Heart left ventricle (tissue), 16 donors: ENCODE results near the gene SGCE. TPM values are rescaled to one million over a fixed set of nuclear protein-coding genes. Genes with fewer than 3 reads are reported as not detected.

Experiments used
- ATAC-seq, 4 donors: fragments of 200-7000 bp; cut with Tn5 transposase; one replicate each; pipeline ENCODE4 v1.9.1; 2020 to 2022; ENCODE audit warnings: moderate library complexity in 4 of 4, mild to moderate bottlenecking in 3 of 4, moderate number of reproducible peaks in 1 of 4
- DNase-seq, 5 donors: peaks; one replicate each; pipeline ENCODE4 v3.0.0-alpha.2; 2020
- H3K27ac ChIP-seq, 12 donors: fragments of 200-600 bp; sonication (generic) in 4 of 12; one replicate each; pipeline versions ENCODE4 v1.5.0 to v1.8.0; 2016 to 2022; ENCODE audit warnings: mild to moderate bottlenecking in 2 of 12
- H3K27me3 ChIP-seq, 9 donors: fragments of 200-600 bp; sonication (generic) in 2 of 9; one replicate each; pipeline versions ENCODE4 v1.5.1 to v1.8.0; 2016 to 2022; ENCODE audit warnings: mild to moderate bottlenecking in 3 of 9
- H3K36me3 ChIP-seq, 9 donors: fragments of 200-600 bp; sonication (generic) in 2 of 9; one replicate each; pipeline versions ENCODE4 v1.5.0 to v1.8.0; 2018 to 2022; ENCODE audit warnings: mild to moderate bottlenecking in 2 of 9
- H3K4me1 ChIP-seq, 12 donors: fragments of 200-600 bp; sonication (generic) in 4 of 12; one replicate each; pipeline versions ENCODE4 v1.5.0 to v1.8.0; 2016 to 2022; ENCODE audit warnings: mild to moderate bottlenecking in 3 of 12
- H3K4me3 ChIP-seq, 12 donors: fragments of 200-600 bp; sonication (generic) in 4 of 12; one replicate each; pipeline versions ENCODE4 v1.5.0 to v1.8.0; 2017 to 2022; ENCODE audit warnings: mild to moderate bottlenecking in 9 of 12, moderate library complexity in 4 of 12
- H3K9me3 ChIP-seq, 12 donors: fragments of 200-600 bp; sonication (generic) in 4 of 12; one replicate each; pipeline versions ENCODE4 v1.5.0 to v1.8.0; 2016 to 2022; ENCODE audit warnings: mild to moderate bottlenecking in 1 of 12
- POLR2A ChIP-seq, 2 donors: fragments of 450-650 bp; IDR thresholded peaks; one replicate each; pipeline ENCODE4 v1.6.1; 2017; ENCODE audit warnings: antibody characterized with exemption in 2 of 2, mild to moderate bottlenecking in 2 of 2, moderate library complexity in 2 of 2
- WGBS, 4 donors: extraction: QIAGEN DNeasy Blood & Tissue Kit in 2 of 4; methylation state at CpG; one replicate each; pipeline versions ENCODE4 v1.1.5 to v1.1.7; 2013 to 2018; 5-methylcytosine and 5-hydroxymethylcytosine counted together
- intact Hi-C, 10 donors: fragments of 100-400 bp; cut with DNase I; formaldehyde crosslinking; loops; one replicate each; pipeline versions ENCODE4 v1.11.1 to v1.14.2; 2022
- polyA plus RNA-seq, 2 donors: library from polyadenylated mRNA; stranded (reverse); fragments of 200-250 nt; gene quantifications; one replicate each; pipeline ENCODE4 v1.2.3, GENCODE V29; 2013
- total RNA-seq, 9 donors: library from RNA; depleted of rRNA in 2 of 9; stranded (reverse); fragments of >200 nt in 2 of 9; fragmentation: NEBNext Ultra II Directional in 3 of 9; extraction: Animal tissue kit (Norgen Biotek cat#: 25700) in 3 of 9; gene quantifications; one replicate each; pipeline versions ENCODE4 v1.1.0 to v1.2.4, GENCODE V29; 2016 to 2023
- TF ChIP-seq, protein P1 (sequence below), 12 donors: fragments of 200-600 bp; sonication (generic) in 4 of 12; IDR thresholded peaks; one replicate each; pipeline versions ENCODE4 v1.5.0 to v1.8.0; 2018 to 2022; ENCODE audit warnings: antibody characterized with exemption in 12 of 12, mild to moderate bottlenecking in 5 of 12
- donor health status: ischemic (EF 13 %, LVEDD 7.1; RV severe dilation, severe dysfunction).
- donor health status: healthy with polysubstance abuse.
- donor health status: DM: no; HTN: yes; CAD: no.
- donor health status: DM: no; HTN: no; CAD: no.
- donor health status: ischemic (EF 25% LVEDD 6.9; RV normal size, moderate dysfunction).
- donor health status: ischemic (EF 25% LVEDD 5.7; RV mildly dilated, moderate dysfunction).
- donor health status: healthy.
- donor health status: DM: yes; HTN: yes; CAD: no.
- donor health status: ischemic (EF 35%, LVEDD 5.7; RV mildly dilated, moderate dysfunction).
- donor health status: nonischemic (EF 11% LVEDD 7.7; RV severe dilation, severe dysfunction).
- donor health status: DM: yes; HTN: yes; CAD: no.
- donor health status: PGD.
- donor health status: ischemic (EF 29% LVEDD 5.4; RV normal size, mild dysfunction).
- donor health status: nonischemic (EF 23%, LVEDD 6.1; RV moderate dilation, normal function).

SGCE gene
- total and polyA plus RNA-seq, 11 donors: 10.0 to 40.2 (median 26.4) TPM

DNA sequence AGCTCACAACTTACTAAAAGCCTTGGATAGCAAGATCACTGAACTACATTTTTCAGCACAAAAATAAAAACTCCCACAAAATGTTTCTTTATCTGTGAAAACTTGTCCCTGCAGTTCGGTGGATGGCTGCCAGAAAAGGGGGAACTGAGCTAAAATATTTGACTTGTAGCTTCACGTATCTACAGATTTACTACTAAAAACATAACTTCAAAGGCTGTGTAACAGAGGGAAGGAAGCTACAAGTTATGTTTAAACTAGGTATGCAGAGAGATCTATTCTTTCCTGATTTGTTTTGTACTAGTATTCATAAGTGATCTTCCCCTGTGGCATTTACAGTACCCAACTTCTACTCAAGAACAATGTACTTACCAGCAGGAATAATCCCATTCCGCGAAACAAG, 25.1 kb downstream of the SGCE start:
- H3K36me3 ChIP-seq: no peaks in the 10 kb centered on the region
- no peaks in the 10 kb centered on the region for H3K9me3 ChIP-seq
- intact Hi-C loops: no loop called here
- peaks cover 0 to 10% (median 0%) of the 10 kb centered on the region in 12 donors for H3K4me1 ChIP-seq
- ATAC-seq: no peak
- H3K27ac ChIP-seq: no peak overlapping the region
- no peaks in the 10 kb centered on the region for H3K27me3 ChIP-seq
- no peak for DNase-seq
- no peak for TF ChIP-seq POLR2A (IDR thresholded peaks at IDR 0.05)
- TF ChIP-seq, protein P1, sequence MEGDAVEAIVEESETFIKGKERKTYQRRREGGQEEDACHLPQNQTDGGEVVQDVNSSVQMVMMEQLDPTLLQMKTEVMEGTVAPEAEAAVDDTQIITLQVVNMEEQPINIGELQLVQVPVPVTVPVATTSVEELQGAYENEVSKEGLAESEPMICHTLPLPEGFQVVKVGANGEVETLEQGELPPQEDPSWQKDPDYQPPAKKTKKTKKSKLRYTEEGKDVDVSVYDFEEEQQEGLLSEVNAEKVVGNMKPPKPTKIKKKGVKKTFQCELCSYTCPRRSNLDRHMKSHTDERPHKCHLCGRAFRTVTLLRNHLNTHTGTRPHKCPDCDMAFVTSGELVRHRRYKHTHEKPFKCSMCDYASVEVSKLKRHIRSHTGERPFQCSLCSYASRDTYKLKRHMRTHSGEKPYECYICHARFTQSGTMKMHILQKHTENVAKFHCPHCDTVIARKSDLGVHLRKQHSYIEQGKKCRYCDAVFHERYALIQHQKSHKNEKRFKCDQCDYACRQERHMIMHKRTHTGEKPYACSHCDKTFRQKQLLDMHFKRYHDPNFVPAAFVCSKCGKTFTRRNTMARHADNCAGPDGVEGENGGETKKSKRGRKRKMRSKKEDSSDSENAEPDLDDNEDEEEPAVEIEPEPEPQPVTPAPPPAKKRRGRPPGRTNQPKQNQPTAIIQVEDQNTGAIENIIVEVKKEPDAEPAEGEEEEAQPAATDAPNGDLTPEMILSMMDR (IDR thresholded peaks at IDR 0.05): no peak
- no peak overlapping the region for H3K4me3 ChIP-seq
- WGBS, 4 donors: 71 to 86% (median 79%) methylated on average over 4 of the region's 4 CpGs

DNA sequence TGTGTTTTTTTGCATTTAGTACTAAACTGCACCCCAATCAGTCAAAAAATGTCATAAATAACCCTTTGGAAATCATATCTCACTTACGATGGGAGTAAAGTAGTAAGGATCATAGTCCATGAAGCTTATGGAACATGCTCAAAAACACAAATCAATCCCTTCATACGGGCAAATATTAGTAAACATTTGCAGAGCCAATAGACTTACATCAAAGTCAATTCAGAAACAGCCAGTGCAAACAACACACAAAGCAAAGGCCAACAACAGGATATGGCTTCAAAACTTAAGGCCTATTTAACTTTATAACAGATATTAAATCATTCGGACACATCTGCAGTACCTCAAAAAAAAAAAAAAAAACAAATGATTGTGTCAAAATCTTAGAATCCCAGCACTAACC, 32.1 kb downstream of the SGCE start:
- H3K27me3 ChIP-seq: no peaks in the 10 kb centered on the region
- TF ChIP-seq POLR2A (IDR thresholded peaks at IDR 0.05): no peak
- TF ChIP-seq, protein P1 (IDR thresholded peaks at IDR 0.05): no peak
- H3K27ac ChIP-seq: no peak overlapping the region
- DNase-seq (no peak), ATAC-seq (no peak)
- 79 to 89% (median 83%) methylated on average over 3 of the region's 3 CpGs for WGBS, 4 donors
- peaks cover 0 to 15% (median 9%) of the 10 kb centered on the region in 12 donors for H3K4me1 ChIP-seq
- intact Hi-C loops: no loop called here
- peaks cover 0 to 5% (median 0%) of the 10 kb centered on the region in 9 donors for H3K36me3 ChIP-seq
- H3K9me3 ChIP-seq: no peaks in the 10 kb centered on the region
- no peak overlapping the region for H3K4me3 ChIP-seq

DNA sequence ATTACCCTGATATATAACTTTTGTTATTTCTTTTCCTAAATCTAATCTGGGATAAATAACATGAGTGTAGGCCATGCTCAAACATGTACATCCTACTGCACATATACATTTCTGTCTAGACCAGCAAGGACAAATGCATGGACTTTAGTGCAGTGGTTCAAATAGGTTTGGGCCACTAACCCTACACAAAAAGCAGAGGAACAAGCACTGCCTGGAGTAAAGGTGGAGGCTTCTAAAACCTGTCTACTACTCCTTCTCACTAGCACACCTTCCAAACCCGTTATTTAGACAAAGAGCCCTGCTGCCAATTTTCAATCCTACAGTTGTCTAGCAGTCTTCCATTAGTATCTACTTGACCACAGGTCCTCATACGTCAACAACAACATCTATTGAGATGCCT, 34.8 kb downstream of the SGCE start:
- Histone ChIP-seq H3K27ac (peak overlapping the region in 9 of 12 donors; percentile 31 to 74 (median 51)), H3K27me3 (no peaks in the 10 kb centered on the region), H3K36me3 (peaks cover 0 to 11% (median 0%) of the 10 kb centered on the region in 9 donors), H3K4me1 (peaks cover 0 to 15% (median 9%) of the 10 kb centered on the region in 12 donors), H3K4me3 (no peak overlapping the region), H3K9me3 (no peaks in the 10 kb centered on the region)
- no peak for DNase-seq
- no peak for TF ChIP-seq POLR2A (IDR thresholded peaks at IDR 0.05)
- TF ChIP-seq, protein P1 (IDR thresholded peaks at IDR 0.05): no peak
- WGBS, 4 donors: 90 to 93% (median 90%) methylated on average over 2 of the region's 2 CpGs
- no peak for ATAC-seq
- intact Hi-C loops: no loop called here

DNA sequence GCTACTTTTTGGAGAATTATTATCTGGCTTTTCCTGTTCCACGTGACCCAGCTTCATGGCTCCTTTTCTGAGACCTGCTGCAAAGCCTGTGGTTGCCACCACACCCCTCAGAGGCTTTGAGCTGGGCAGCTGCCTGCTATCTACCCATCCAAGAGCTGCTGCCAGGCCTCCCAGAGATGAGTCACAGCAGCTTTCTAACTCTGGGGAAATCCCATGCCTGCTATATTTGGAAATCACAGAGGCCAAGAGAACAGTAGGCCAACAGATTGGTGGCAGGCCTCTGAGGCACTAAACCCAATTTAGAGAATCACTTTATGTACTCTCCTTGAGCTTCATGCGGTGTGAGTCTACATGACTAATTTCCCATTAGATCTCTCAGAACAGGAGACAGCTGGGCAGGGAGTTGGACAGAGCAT, 35.2 kb downstream of the SGCE start:
- WGBS, 4 donors: 7 to 14% (median 12%) methylated on average over 2 of the region's 2 CpGs
- Histone ChIP-seq H3K36me3 (peaks cover 0 to 15% (median 0%) of the 10 kb centered on the region in 9 donors), H3K4me1 (peaks cover 0 to 15% (median 9%) of the 10 kb centered on the region in 12 donors), H3K9me3 (no peaks in the 10 kb centered on the region), H3K4me3 (no peak overlapping the region), H3K27ac (peak overlapping the region in 9 of 12 donors; percentile 31 to 74 (median 51)), H3K27me3 (no peaks in the 10 kb centered on the region)
- TF ChIP-seq, protein P1 (IDR thresholded peaks at IDR 0.05): no peak
- ATAC-seq (peak; percentile 98 to 100 (median 100)), DNase-seq (peak; percentile 71 to 90 (median 77))
- intact Hi-C loops: no loop called here
